ENCODE data around the gene ZNF331.

The ZNF331 gene

GRCh38 chr19:53579518-53579917 lies 41.6 kb downstream of the ZNF331 start:
- no peak for DNase-seq

- no peak for DNase-seq
These were observed 43.2 kb downstream of the ZNF331 start for GRCh38 chr19:53580871-53581835.

- no peak for DNase-seq
These were observed 43.9 kb downstream of the ZNF331 start for GRCh38 chr19:53581871-53582279.

- no peak for DNase-seq
These were observed 45.2 kb downstream of the ZNF331 start for GRCh38 chr19:53583181-53583580.

GRCh38 chr19:53586277-53586691 lies 48.3 kb downstream of the ZNF331 start:
- no peak for DNase-seq

GRCh38 chr19:53594811-53595509 lies 57.0 kb downstream of the ZNF331 start:
- DNase-seq: no peak

- no peak for DNase-seq
These were observed 57.5 kb downstream of the ZNF331 start for GRCh38 chr19:53595510-53595867.

GRCh38 chr19:53596056-53596455 lies 58.1 kb downstream of the ZNF331 start:
- DNase-seq: no peak

- DNase-seq: no peak
These were observed 59.1 kb downstream of the ZNF331 start for GRCh38 chr19:53597023-53597422.

- no peak for DNase-seq
These were observed 60.4 kb downstream of the ZNF331 start for GRCh38 chr19:53598361-53598760.

- no peak for DNase-seq
These were observed 62.3 kb downstream of the ZNF331 start for GRCh38 chr19:53600217-53600616.

GRCh38 chr19:53606031-53606430 lies 68.1 kb downstream of the ZNF331 start:
- no peak for DNase-seq

GRCh38 chr19:53608381-53608780 lies 70.4 kb downstream of the ZNF331 start:
- DNase-seq: no peak

- DNase-seq: no peak
These were observed 75.0 kb downstream of the ZNF331 start for GRCh38 chr19:53612762-53613526.

- DNase-seq: no peak
These were observed 84.2 kb downstream of the ZNF331 start for GRCh38 chr19:53621885-53622740.

GRCh38 chr19:53624771-53625545 lies 87.0 kb downstream of the ZNF331 start:
- no peak for DNase-seq

GRCh38 chr19:53626486-53626885 lies 88.5 kb downstream of the ZNF331 start:
- no peak for DNase-seq

GRCh38 chr19:53626976-53627375 lies 89.0 kb downstream of the ZNF331 start:
- DNase-seq: no peak
